ENCODE measurements around the gene ITIH1.
"Not testable (repeated sequence)": the region's sequence is repeated elsewhere in the genome, so short reads cannot be mapped to it uniquely, and the experiment has no call there.

The ITIH1 gene

GRCh38 chr3:52774066-52774713 lies 3.2 kb upstream of the ITIH1 start:
- no peak for DNase-seq (ENCODE audit: low read depth in 2 of 3, low spot score in 2 of 3)

GRCh38 chr3:52774901-52775864 lies 2.2 kb upstream of the ITIH1 start:
- DNase-seq (ENCODE audit: low read depth in 2 of 3, low spot score in 2 of 3) = no peak

GRCh38 chr3:52775877-52776276 lies 1.5 kb upstream of the ITIH1 start:
- DNase-seq (ENCODE audit: low read depth in 2 of 3, low spot score in 2 of 3) = no peak

- DNase-seq (ENCODE audit: low read depth in 2 of 3, low spot score in 2 of 3) = not testable (repeated sequence)
These were observed 913 bp upstream of the ITIH1 start for GRCh38 chr3:52776486-52776885.

- DNase-seq (ENCODE audit: low read depth in 2 of 3, low spot score in 2 of 3) = no peak
These were observed 783 bp downstream of the ITIH1 start for GRCh38 chr3:52777959-52778805.

- DNase-seq (ENCODE audit: low read depth in 2 of 3, low spot score in 2 of 3) = no peak
These were observed 1.8 kb downstream of the ITIH1 start for GRCh38 chr3:52779011-52779836.

- DNase-seq (ENCODE audit: low read depth in 2 of 3, low spot score in 2 of 3) = no peak
These were observed 2.6 kb downstream of the ITIH1 start for GRCh38 chr3:52779837-52780585.

GRCh38 chr3:52781741-52782140 lies 4.3 kb downstream of the ITIH1 start:
- DNase-seq (ENCODE audit: low read depth in 2 of 3, low spot score in 2 of 3) = no peak

- no peak for DNase-seq (ENCODE audit: low read depth in 2 of 3, low spot score in 2 of 3)
These were observed 5.2 kb downstream of the ITIH1 start for GRCh38 chr3:52782412-52783210.

- DNase-seq (ENCODE audit: low read depth in 2 of 3, low spot score in 2 of 3) = no peak
These were observed 5.8 kb downstream of the ITIH1 start for GRCh38 chr3:52783211-52783555.

- no peak for DNase-seq (ENCODE audit: low read depth in 2 of 3, low spot score in 2 of 3)
These were observed 6.7 kb downstream of the ITIH1 start for GRCh38 chr3:52784021-52784621.

GRCh38 chr3:52784931-52785590 lies 7.7 kb downstream of the ITIH1 start:
- no peak for DNase-seq (ENCODE audit: low read depth in 2 of 3, low spot score in 2 of 3)

GRCh38 chr3:52786330-52787215 lies 9.2 kb downstream of the ITIH1 start:
- DNase-seq (ENCODE audit: low read depth in 2 of 3, low spot score in 2 of 3) = no peak

GRCh38 chr3:52787246-52787645 lies 9.8 kb downstream of the ITIH1 start:
- DNase-seq (ENCODE audit: low read depth in 2 of 3, low spot score in 2 of 3) = no peak

- DNase-seq (ENCODE audit: low read depth in 2 of 3, low spot score in 2 of 3) = no peak
These were observed 10.6 kb downstream of the ITIH1 start for GRCh38 chr3:52787672-52788625.

All from activated CD8-positive, alpha-beta memory T cell treated with anti-CD3 and anti-CD28 coated beads for 48 hours (primary cell).